ENCODE results near the gene CHAMP1. TPM values are rescaled to one million over a fixed set of nuclear protein-coding genes. Genes with fewer than 3 reads are reported as not detected.

Gene CHAMP1
- total and polyA plus RNA-seq, 2 of the 4 experiments (the other 2 are of a cell fraction), result 13.3 to 32.7 TPM

- WGBS, 2 experiments (ENCODE audit: extremely low coverage in 2 of 2, insufficient read length in 1 of 2), result 20% methylated on average over 1 of the region's 8 CpGs; no CpG with 5 or more reads in 1 of the 2 experiments
- no peak overlapping the region for H3K14ac ChIP-seq (replicated peaks; ENCODE audit: low read depth, low read length)
- ATAC-seq (ENCODE audit: low read depth) (peak; percentile 70), DNase-seq (peak; percentile 79)
- H3K4ac ChIP-seq (ENCODE audit: low read depth, low read length), result peak overlapping the region; percentile 15; the same call in 1 of the 2 replicates
- peaks cover 54% of the 10 kb centered on the region for H3K36me3 ChIP-seq (ENCODE audit: control insufficient read depth, insufficient read depth, low read length)
- H3K79me1 ChIP-seq (ENCODE audit: low read depth in 1 of 2, low read length in 2 of 2), result peaks cover 40 to 55% of the 10 kb centered on the region in 2 experiments
- H2BK120ac ChIP-seq (ENCODE audit: low read depth, low read length), result no peak overlapping the region
- H3K18ac ChIP-seq (ENCODE audit: low read depth, low read length), result no peak overlapping the region
- H2BK5ac ChIP-seq (ENCODE audit: low read depth, low read length, poor library complexity, severe bottlenecking), result peak overlapping the region; percentile 81
- H3K23ac ChIP-seq (ENCODE audit: low read depth, low read length), result no peak overlapping the region
- TF ChIP-seq CTCF (conservative IDR thresholded peaks at IDR 0.05; ENCODE audit: low read depth, low read length) (no peak), CEBPB (IDR thresholded peaks at IDR 0.05; ENCODE audit: low read depth, low read length) (peak; percentile 19; the same call in 1 of the 2 replicates)
- H2AFZ ChIP-seq (replicated peaks; ENCODE audit: low read length, poor library complexity), result no peak overlapping the region
- H3K4me2 ChIP-seq (ENCODE audit: low read depth, low read length), result peak overlapping the region; percentile 22; the same call in 1 of the 2 replicates
- no peak overlapping the region for H2BK15ac ChIP-seq (ENCODE audit: low read depth, low read length)
- H3K4me1 ChIP-seq (ENCODE audit: control insufficient read depth, insufficient read depth, low read length), result peaks cover 5% of the 10 kb centered on the region
- H3K56ac ChIP-seq (ENCODE audit: extremely low read depth, insufficient read depth, low read length), result no peak overlapping the region
- H4K8ac ChIP-seq (ENCODE audit: low read depth in 2 of 2, low read length in 2 of 2), result no peak overlapping the region
- H3K27me3 ChIP-seq (ENCODE audit: control insufficient read depth, insufficient read depth, low read length), result no peaks in the 10 kb centered on the region
- in situ Hi-C loops (cut with MboI; ENCODE audit: low sequenced_read_pairs) (no loop called here), intact Hi-C loops (cut with micrococcal nuclease) (no loop called here), dilution Hi-C loops (cut with HindIII; ENCODE audit: low sequenced_read_pairs, unreplicated experiment) (no loop called here)
- H3K9me3 ChIP-seq (ENCODE audit: control insufficient read depth, insufficient read depth, low read length), result no peaks in the 10 kb centered on the region
- no peak overlapping the region for H3K4me3 ChIP-seq (ENCODE audit: insufficient read depth, low read depth, low read length)
- peaks cover 11% of the 10 kb centered on the region; the same call in 1 of the 2 replicates for H3K9me1 ChIP-seq (ENCODE audit: insufficient read depth, low read length)
- no peak overlapping the region for H3K27ac ChIP-seq (ENCODE audit: insufficient read depth, low read length)
- H2BK20ac ChIP-seq (ENCODE audit: low read depth, low read length), result no peak overlapping the region
- BruUV-seq (replicated peaks), result no TSS peak
- no peak overlapping the region for H3K9ac ChIP-seq (ENCODE audit: low read depth, low read length)
- CTCF ChIA-PET, result no interaction called here
- H2AK5ac ChIP-seq (ENCODE audit: low read depth, low read length), result no peak overlapping the region
- H4K91ac ChIP-seq (ENCODE audit: insufficient read depth, low read depth, low read length), result no peak overlapping the region
- H2AK9ac ChIP-seq (replicated peaks; ENCODE audit: low read depth, low read length, poor library complexity), result no peak overlapping the region
- 0 out of 2 replicates have a peak, but pooled peaks cover 5% of the 10 kb centered on the region for H4K20me1 ChIP-seq (ENCODE audit: insufficient read depth, low read length)
- POLR2A ChIA-PET (ENCODE audit: unreplicated experiment), result interaction anchor here (0.6 kb wide), 1 partner anchor 29 kb away, joined by 3 read pairs; no protein-coding TSS in a partner anchor
- H4K5ac ChIP-seq (ENCODE audit: low read depth, low read length), result no peak overlapping the region
Observed at GRCh38 chr13:114264886-114265611, 49.3 kb upstream of the CHAMP1 start.

Data from IMR-90 (cell line).